GM12878 (cell line): Measurements from ENCODE around the gene RNU6-1.

Source experiments
- ATF7 ChIP-seq: fragments of 450-650 bp; IDR thresholded peaks from 2 replicates; pipeline ENCODE4 v1.6.1; 2016; ENCODE audit warnings: low read depth, mild to moderate bottlenecking
- CREB1 ChIP-seq: IDR thresholded peaks from 2 replicates; pipeline ENCODE4 v1.6.1; 2012; ENCODE audit warnings: low read depth, mild to moderate bottlenecking, inconsistent platforms
- CTCF ChIP-seq, 3 experiments: IDR thresholded peaks in 2 of 3; conservative IDR thresholded peaks in 1 of 3; 2 replicates each; pipeline ENCODE4 v1.5.1; 2011; ENCODE audit warnings: low read depth in 3 of 3, low read length in 3 of 3, mild to moderate bottlenecking in 3 of 3, control low read depth in 2 of 3, moderate library complexity in 2 of 3, inconsistent platforms in 1 of 3, mixed read lengths in 1 of 3; ENCODE audit not compliant: control insufficient read depth in 2 of 3, insufficient read depth in 1 of 3; ENCODE audit errors: extremely low read depth in 1 of 3
- EZH2 ChIP-seq: IDR thresholded peaks from 2 replicates; pipeline ENCODE4 v1.6.1; 2012; ENCODE audit warnings: low read depth, mild to moderate bottlenecking, control low read depth, inconsistent platforms, low read length, borderline replicate concordance; ENCODE audit not compliant: control insufficient read depth
- IKZF1 ChIP-seq: fragments of 450-650 bp; conservative IDR thresholded peaks from 2 replicates; pipeline ENCODE4 v1.6.1; 2017; ENCODE audit warnings: antibody characterized with exemption, mild to moderate bottlenecking
- IRF4 ChIP-seq: IDR thresholded peaks from 2 replicates; pipeline ENCODE4 v1.6.1; 2011; ENCODE audit warnings: low read depth, low read length
- JUND ChIP-seq: IDR thresholded peaks from 2 replicates; pipeline ENCODE4 v1.6.1; 2012; ENCODE audit warnings: low read depth, mild to moderate bottlenecking, low read length, improper control_type of control experiment, moderate library complexity
- KLF5 ChIP-seq: fragments of 450-650 bp; IDR thresholded peaks from 2 replicates; pipeline ENCODE4 v1.6.1; 2014; ENCODE audit warnings: mild to moderate bottlenecking; ENCODE audit not compliant: partially characterized antibody
- PBX3 ChIP-seq: IDR thresholded peaks from 2 replicates; pipeline ENCODE4 v1.6.1; 2011; ENCODE audit warnings: mild to moderate bottlenecking, low read depth, low read length, moderate library complexity; ENCODE audit not compliant: insufficient replicate concordance
- POLR2A ChIP-seq: IDR thresholded peaks from 2 replicates; pipeline ENCODE4 v1.6.1; 2011; ENCODE audit warnings: low read depth, mild to moderate bottlenecking, low read length
- POLR2AphosphoS5 ChIP-seq: IDR thresholded peaks from 2 replicates; pipeline ENCODE4 v1.6.1; 2011; ENCODE audit warnings: mild to moderate bottlenecking, low read length, inconsistent platforms
- SP1 ChIP-seq: IDR thresholded peaks from one replicate; pipeline ENCODE4 v1.6.1; 2011; ENCODE audit warnings: low read depth, low read length
- SREBF2 ChIP-seq: IDR thresholded peaks from 2 replicates; pipeline ENCODE4 v1.6.1; 2012; ENCODE audit warnings: mild to moderate bottlenecking, low read length
- SUZ12 ChIP-seq: fragments of 200-600 bp; sonication (generic); IDR thresholded peaks from one replicate; pipeline ENCODE4 v1.6.1; 2018; ENCODE audit warnings: antibody characterized with exemption, mild to moderate bottlenecking; ENCODE audit not compliant: unreplicated experiment

- TF ChIP-seq KLF5 (no peak), CTCF (IDR thresholded peaks at IDR 0.05 in 2 of 3, conservative IDR thresholded peaks at IDR 0.05 in 1 of 3; ENCODE audit: control insufficient read depth in 2 of 3, extremely low read depth in 1 of 3, insufficient read depth in 1 of 3, low read depth in 3 of 3, low read length in 3 of 3) (no peak), EZH2 (no peak), POLR2AphosphoS5 (peak; percentile 46; the same call in 1 of the 2 replicates), IRF4 (peak; percentile 83; the same call in 1 of the 2 replicates), ATF7 (no peak; the same call in none of the 2 replicates), CREB1 (peak; percentile 85), POLR2A (no peak), SUZ12 (no peak), JUND (no peak), PBX3 (no peak), SP1 (no peak), SREBF2 (no peak), IKZF1 (peak; percentile 78)
Measured at GRCh38 chr15:67862750-67863441, 23.1 kb upstream of the RNU6-1 start.
